ENCODE data around the gene NANOS3. TPM values are rescaled to one million over a fixed set of nuclear protein-coding genes. Genes with fewer than 3 reads are reported as not detected.

NANOS3 gene
- total and polyA plus RNA-seq, 2 of the 13 experiments (the other 11 are each of a cell fraction or from before 2014, with no cell fraction given), result 0.21 TPM; not detected in 1

DNA sequence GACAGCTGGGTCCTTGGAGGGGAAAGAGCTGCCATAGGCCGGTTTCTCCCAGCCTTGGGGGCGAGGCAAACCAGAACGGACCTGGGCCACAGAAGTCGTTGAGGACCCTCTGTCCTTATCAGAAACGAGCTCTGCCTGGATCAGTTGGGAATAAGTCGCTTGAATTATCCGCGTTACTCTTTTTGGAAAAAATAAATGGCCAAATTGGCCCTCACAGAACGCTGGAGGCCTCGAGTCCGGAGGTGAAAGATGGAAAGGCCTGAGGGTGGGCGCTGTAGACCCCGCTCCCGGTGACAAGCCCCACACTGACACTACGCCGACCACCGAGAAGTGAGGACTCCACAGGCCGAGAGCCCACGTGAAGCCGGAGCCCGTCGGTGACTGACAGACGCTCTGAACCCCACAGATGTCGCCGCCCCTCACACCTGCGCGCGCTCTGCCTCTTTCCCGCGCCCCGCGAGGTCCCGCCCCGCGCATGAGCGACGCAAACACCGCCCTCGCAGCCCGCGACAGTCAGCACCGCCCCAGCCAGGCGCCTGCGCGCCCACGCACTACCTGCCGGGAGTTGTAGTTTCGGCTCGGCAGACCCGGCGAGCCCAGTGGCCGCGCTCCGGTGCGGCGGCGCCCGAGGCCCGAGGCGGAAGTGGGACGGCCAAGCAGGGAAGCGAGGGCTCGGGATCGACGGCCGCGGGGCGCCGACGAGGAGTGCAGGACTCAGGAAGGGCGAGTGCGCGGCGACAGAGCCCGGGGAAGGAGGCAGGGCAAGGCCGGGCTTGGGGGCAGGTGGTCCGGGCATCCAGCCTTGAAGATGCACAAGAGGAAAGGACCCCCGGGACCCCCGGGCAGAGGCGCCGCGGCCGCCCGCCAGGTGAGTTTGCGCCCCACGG lies 28.9 kb downstream of the NANOS3 start, which contains the start of the genes BRME1 and CC2D1A (continued):
- TF ChIP-seq, protein P1, sequence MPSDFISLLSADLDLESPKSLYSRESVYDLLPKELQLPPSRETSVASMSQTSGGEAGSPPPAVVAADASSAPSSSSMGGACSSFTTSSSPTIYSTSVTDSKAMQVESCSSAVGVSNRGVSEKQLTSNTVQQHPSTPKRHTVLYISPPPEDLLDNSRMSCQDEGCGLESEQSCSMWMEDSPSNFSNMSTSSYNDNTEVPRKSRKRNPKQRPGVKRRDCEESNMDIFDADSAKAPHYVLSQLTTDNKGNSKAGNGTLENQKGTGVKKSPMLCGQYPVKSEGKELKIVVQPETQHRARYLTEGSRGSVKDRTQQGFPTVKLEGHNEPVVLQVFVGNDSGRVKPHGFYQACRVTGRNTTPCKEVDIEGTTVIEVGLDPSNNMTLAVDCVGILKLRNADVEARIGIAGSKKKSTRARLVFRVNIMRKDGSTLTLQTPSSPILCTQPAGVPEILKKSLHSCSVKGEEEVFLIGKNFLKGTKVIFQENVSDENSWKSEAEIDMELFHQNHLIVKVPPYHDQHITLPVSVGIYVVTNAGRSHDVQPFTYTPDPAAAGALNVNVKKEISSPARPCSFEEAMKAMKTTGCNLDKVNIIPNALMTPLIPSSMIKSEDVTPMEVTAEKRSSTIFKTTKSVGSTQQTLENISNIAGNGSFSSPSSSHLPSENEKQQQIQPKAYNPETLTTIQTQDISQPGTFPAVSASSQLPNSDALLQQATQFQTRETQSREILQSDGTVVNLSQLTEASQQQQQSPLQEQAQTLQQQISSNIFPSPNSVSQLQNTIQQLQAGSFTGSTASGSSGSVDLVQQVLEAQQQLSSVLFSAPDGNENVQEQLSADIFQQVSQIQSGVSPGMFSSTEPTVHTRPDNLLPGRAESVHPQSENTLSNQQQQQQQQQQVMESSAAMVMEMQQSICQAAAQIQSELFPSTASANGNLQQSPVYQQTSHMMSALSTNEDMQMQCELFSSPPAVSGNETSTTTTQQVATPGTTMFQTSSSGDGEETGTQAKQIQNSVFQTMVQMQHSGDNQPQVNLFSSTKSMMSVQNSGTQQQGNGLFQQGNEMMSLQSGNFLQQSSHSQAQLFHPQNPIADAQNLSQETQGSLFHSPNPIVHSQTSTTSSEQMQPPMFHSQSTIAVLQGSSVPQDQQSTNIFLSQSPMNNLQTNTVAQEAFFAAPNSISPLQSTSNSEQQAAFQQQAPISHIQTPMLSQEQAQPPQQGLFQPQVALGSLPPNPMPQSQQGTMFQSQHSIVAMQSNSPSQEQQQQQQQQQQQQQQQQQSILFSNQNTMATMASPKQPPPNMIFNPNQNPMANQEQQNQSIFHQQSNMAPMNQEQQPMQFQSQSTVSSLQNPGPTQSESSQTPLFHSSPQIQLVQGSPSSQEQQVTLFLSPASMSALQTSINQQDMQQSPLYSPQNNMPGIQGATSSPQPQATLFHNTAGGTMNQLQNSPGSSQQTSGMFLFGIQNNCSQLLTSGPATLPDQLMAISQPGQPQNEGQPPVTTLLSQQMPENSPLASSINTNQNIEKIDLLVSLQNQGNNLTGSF (CRISPR knock-in tag; IDR thresholded peaks at IDR 0.05), result peak; percentile 87; the same call in 1 of the 2 replicates
- TF ChIP-seq ZNF556 (CRISPR knock-in tag; IDR thresholded peaks at IDR 0.05; ENCODE audit: borderline replicate concordance) (no peak), ZNF501 (CRISPR knock-in tag; IDR thresholded peaks at IDR 0.05) (0 out of 2 replicates have a peak, but pooled peaks have one; percentile 63), SOX6 (IDR thresholded peaks at IDR 0.05) (no peak), SOX6 (CRISPR knock-in tag; IDR thresholded peaks at IDR 0.05) (0 out of 2 replicates have a peak, but pooled peaks have one; percentile 29), AGO1 (IDR thresholded peaks at IDR 0.05; ENCODE audit: low read depth, low read length, poor library complexity, severe bottlenecking) (no peak), PCBP1 (IDR thresholded peaks at IDR 0.05; ENCODE audit: borderline replicate concordance, low read depth, low read length) (no peak), ZFP1 (CRISPR knock-in tag; IDR thresholded peaks at IDR 0.05) (no peak), SMC3 (IDR thresholded peaks at IDR 0.05; ENCODE audit: low read length) (no peak), SOX5 (CRISPR knock-in tag; IDR thresholded peaks at IDR 0.05; ENCODE audit: borderline replicate concordance) (peak; percentile 59; the same call in 1 of the 2 replicates)
- TF ChIP-seq, protein P2, sequence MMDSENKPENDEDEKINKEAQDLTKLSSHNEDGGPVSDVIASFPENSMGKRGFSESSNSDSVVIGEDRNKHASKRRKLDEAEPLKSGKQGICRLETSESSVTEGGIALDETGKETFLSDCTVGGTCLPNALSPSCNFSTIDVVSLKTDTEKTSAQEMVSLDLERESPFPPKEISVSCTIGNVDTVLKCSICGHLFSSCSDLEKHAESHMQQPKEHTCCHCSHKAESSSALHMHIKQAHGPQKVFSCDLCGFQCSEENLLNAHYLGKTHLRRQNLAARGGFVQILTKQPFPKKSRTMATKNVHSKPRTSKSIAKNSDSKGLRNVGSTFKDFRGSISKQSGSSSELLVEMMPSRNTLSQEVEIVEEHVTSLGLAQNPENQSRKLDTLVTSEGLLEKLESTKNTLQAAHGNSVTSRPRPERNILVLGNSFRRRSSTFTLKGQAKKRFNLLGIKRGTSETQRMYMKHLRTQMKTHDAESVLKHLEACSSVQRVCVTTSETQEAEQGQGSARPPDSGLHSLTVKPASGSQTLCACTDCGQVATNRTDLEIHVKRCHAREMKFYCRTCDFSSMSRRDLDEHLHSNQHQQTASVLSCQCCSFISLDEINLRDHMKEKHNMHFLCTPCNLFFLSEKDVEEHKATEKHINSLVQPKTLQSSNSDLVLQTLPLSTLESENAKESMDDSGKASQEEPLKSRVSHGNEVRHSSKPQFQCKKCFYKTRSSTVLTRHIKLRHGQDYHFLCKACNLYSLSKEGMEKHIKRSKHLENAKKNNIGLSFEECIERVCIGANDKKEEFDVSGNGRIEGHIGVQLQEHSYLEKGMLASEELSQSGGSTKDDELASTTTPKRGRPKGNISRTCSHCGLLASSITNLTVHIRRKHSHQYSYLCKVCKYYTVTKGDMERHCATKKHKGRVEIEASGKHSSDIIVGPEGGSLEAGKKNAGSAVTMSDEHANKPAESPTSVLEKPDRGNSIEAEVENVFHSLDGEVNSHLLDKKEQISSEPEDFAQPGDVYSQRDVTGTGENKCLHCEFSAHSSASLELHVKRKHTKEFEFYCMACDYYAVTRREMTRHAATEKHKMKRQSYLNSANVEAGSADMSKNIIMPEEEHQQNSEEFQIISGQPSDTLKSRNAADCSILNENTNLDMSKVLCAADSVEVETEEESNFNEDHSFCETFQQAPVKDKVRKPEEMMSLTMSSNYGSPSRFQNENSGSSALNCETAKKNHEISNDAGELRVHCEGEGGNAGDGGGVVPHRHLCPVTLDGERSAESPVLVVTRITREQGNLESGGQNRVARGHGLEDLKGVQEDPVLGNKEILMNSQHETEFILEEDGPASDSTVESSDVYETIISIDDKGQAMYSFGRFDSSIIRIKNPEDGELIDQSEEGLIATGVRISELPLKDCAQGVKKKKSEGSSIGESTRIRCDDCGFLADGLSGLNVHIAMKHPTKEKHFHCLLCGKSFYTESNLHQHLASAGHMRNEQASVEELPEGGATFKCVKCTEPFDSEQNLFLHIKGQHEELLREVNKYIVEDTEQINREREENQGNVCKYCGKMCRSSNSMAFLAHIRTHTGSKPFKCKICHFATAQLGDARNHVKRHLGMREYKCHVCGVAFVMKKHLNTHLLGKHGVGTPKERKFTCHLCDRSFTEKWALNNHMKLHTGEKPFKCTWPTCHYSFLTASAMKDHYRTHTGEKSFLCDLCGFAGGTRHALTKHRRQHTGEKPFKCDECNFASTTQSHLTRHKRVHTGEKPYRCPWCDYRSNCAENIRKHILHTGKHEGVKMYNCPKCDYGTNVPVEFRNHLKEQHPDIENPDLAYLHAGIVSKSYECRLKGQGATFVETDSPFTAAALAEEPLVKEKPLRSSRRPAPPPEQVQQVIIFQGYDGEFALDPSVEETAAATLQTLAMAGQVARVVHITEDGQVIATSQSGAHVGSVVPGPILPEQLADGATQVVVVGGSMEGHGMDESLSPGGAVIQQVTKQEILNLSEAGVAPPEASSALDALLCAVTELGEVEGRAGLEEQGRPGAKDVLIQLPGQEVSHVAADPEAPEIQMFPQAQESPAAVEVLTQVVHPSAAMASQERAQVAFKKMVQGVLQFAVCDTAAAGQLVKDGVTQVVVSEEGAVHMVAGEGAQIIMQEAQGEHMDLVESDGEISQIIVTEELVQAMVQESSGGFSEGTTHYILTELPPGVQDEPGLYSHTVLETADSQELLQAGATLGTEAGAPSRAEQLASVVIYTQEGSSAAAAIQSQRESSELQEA (CRISPR knock-in tag; IDR thresholded peaks at IDR 0.05; ENCODE audit: not compliant biosample characterization), result no peak
- TF ChIP-seq, protein P3, sequence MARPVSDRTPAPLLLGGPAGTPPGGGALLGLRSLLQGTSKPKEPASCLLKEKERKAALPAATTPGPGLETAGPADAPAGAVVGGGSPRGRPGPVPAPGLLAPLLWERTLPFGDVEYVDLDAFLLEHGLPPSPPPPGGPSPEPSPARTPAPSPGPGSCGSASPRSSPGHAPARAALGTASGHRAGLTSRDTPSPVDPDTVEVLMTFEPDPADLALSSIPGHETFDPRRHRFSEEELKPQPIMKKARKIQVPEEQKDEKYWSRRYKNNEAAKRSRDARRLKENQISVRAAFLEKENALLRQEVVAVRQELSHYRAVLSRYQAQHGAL (CRISPR knock-in tag; IDR thresholded peaks at IDR 0.05; ENCODE audit: not compliant biosample characterization), result peak; percentile 85
- TF ChIP-seq, protein P4, sequence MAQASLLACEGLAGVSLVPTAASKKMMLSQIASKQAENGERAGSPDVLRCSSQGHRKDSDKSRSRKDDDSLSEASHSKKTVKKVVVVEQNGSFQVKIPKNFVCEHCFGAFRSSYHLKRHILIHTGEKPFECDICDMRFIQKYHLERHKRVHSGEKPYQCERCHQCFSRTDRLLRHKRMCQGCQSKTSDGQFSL (CRISPR knock-in tag; IDR thresholded peaks at IDR 0.05), result no peak

Data from HepG2 (cell line).